Measurements from ENCODE around the gene PADI4.
A peak's percentile ranks its signal among the peaks of the same experiment; 100 is the strongest.
"Not testable (repeated sequence)": the region's sequence is repeated elsewhere in the genome, so short reads cannot be mapped to it uniquely, and the experiment has no call there.

PADI4 gene

GRCh38 chr1:17315542-17316130 lies 7.6 kb downstream of the PADI4 start:
- no peak for DNase-seq (ENCODE audit: low read depth)

- DNase-seq (ENCODE audit: low read depth) = no peak
Observed at GRCh38 chr1:17316704-17317103, 8.7 kb downstream of the PADI4 start.

GRCh38 chr1:17318262-17318661 lies 10.3 kb downstream of the PADI4 start:
- no peak for DNase-seq (ENCODE audit: low read depth)

DNA sequence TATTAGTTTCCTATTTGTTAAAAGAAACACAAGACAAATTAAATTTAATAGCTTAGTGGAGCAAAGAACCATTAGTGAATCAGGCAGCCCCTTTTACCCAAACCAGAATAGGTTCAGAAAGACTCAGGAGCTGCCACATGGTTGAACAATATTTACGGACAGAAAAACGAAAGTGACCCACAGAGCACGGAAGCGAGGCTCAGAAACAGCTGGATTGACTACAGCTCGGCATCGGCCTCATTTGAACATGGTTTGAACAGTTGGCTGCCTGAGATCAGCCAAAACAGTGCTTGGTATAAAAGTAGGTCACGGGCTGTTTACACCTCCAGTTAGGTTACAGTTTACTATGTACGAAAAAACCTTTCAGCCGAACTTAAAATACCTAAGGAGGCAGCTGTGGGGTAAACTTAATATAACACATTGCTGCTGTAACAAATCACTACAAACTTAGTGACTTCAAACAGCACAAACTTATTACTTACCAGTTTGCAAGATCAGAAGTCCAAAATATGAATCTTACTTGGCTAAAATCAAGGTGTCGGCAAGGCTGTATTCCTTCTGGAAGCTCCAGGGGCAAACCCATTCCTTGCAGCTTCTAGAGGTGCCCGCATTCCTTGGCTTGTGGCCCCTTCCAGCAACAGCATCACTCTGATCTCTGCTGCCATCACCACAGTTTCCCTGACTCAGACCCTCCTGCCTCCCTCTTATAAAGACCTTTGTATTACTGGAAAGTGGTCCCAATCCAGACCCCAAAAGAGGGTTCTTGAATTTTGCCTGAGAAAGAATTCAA lies 11.8 kb downstream of the PADI4 start:
- DNase-seq (ENCODE audit: low read depth) = no peak

DNA sequence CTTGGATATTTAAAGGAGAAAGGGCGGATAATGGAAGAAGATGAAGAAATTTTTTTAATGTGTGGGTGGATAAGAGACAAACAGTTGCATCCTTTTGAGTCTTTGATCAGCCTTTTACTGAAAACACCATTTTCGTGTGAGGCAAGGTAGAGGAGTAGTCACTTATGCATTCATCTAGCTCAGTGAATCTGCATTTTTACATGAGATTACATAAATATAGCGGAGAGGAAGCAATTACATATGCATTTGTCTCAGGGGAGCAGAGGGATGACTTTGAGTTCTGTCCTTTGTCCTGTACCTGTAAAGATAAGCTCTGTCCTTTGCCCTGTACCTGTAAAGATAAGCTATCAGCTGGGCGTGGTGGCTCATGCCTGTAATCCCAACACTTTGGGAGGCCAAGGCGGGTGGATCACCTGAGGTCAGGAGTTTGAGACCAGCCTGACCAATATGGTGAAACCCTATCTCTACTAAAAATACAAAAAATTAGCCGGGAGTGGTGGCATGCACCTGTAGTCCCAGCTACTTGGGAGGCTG lies 13.9 kb downstream of the PADI4 start:
- DNase-seq (ENCODE audit: low read depth) = not testable (repeated sequence)

- no peak for DNase-seq (ENCODE audit: low read depth)
Observed at GRCh38 chr1:17328855-17329254, 20.9 kb downstream of the PADI4 start.

- no peak for DNase-seq (ENCODE audit: low read depth)
Observed at GRCh38 chr1:17329610-17330009, 21.6 kb downstream of the PADI4 start.

DNA sequence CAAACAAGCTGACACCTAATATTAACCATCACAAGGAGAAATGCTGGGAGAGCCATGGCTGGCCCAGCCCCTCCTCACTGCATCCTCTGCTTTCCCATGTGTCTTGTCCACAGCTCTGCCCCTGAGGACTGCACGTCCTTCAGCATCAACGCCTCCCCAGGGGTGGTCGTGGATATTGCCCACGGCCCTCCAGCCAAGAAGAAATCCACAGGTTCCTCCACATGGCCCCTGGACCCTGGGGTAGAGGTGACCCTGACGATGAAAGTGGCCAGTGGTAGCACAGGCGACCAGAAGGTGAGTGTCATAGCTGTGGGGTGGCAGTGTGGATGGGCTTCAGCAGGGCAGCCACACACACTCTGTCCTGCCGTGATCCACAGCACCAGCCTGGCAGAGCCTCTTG lies 22.9 kb downstream of the PADI4 start:
- no peak for DNase-seq (ENCODE audit: low read depth)

GRCh38 chr1:17333081-17333480 lies 25.1 kb downstream of the PADI4 start:
- no peak for DNase-seq (ENCODE audit: low read depth)

GRCh38 chr1:17335821-17336710 lies 28.1 kb downstream of the PADI4 start:
- DNase-seq (ENCODE audit: low read depth) = peak; percentile 54

- DNase-seq (ENCODE audit: low read depth) = no peak
Observed at GRCh38 chr1:17338706-17339493, 30.9 kb downstream of the PADI4 start.

GRCh38 chr1:17339521-17339920 lies 31.5 kb downstream of the PADI4 start:
- no peak for DNase-seq (ENCODE audit: low read depth)

DNA sequence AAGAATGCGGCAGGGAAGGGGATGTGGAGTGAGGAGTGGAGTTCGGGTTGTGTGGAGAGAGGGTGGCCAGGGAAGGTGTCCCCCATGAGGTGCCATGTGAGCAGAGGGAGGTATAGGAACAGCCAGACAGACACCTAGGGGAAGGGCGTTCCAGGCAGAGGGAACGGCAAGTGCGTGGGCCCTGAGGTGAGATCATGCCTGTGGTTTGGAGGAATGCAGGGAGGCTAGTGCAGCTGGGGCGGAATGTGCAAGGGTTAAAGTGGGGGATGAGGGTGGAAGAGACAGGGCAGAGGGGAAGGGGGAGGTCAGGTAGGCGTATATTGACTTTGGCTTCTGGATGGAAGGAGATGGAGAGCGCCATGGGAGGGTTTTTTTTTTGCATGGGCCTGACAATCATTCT lies 32.4 kb downstream of the PADI4 start:
- no peak for DNase-seq (ENCODE audit: low read depth)

DNA sequence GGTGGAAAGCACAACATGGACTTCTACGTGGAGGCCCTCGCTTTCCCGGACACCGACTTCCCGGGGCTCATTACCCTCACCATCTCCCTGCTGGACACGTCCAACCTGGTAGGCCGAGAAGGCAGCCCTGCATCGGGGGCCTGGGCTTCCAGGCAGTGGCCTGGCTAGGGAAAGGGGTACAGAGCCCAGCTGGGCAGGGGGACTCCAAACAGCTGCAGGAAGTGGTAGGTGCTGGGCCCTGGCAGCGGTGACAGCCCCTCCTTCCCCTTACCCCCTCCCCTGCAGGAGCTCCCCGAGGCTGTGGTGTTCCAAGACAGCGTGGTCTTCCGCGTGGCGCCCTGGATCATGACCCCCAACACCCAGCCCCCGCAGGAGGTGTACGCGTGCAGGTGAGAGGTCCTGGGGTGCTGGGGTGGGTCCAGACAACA lies 34.0 kb downstream of the PADI4 start:
- no peak for DNase-seq (ENCODE audit: low read depth)

GRCh38 chr1:17345506-17345905 lies 37.5 kb downstream of the PADI4 start:
- not testable (repeated sequence) for DNase-seq (ENCODE audit: low read depth)

DNA sequence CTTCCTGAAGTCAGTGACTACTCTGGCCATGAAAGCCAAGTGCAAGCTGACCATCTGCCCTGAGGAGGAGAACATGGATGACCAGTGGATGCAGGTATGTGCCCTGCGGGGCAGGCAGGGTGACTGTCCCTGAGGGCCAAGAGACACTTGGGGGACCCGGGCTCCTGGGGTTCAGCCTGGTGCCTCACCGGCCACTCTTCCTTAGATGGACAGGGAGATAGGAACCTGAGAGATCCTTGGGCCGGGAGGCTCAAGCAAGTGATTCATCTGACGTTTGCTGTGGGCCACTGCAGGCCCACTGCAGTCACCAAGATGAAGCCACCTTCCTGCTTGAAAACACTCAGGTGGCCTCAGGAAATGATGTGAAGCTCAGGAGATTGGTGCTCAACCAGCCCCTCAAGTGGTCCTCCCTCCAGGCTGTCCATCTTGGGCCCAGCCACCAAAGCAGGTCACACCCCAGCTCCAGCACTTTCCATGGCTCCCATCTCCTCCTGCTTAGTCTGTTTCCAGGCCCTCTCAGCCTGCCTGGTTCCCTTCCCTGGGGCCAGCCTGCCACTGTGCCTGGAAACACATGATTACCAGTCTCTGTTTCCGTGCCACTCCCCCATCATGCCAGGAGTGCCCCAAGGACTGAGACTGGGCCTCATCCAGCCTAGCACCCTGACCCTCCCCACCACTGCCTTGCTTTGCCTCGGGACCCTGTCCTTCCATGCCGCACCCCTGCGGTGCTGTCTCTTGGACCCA lies 38.2 kb downstream of the PADI4 start:
- DNase-seq (ENCODE audit: low read depth) = no peak

GRCh38 chr1:17347769-17348592 lies 40.0 kb downstream of the PADI4 start:
- no peak for DNase-seq (ENCODE audit: low read depth)

DNA sequence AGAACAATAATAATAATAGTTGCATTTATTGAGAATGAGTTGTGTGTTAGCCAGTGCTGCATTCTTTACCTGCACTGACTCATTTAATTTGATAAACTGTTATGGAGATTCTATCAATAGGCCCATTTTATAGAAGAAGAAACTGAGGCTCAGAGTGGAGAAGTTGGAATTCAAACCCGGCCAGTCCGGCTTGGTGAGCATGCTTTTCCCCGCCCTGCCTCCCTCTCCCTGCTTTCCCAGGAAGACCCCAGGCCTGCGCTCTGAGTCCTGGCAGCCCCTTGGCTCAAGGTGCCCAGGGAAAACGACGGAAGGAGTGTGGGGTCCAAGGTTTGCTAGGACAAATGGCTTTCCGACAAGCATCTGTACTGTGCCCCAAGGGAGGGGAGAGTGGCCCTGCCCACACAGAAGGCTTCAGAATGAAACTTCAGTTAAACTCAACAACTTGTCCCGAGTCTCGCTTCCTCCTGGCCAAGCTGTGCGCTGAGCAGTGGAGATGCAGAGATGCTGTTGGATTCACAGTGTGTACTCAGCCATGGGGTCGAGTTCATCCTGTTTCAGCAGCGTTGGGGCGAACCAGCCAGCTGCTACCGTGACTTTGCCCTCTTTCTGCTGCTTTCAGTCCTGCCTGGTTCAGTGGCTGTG lies 40.7 kb downstream of the PADI4 start:
- no peak for DNase-seq (ENCODE audit: low read depth)

GRCh38 chr1:17350083-17350482 lies 42.1 kb downstream of the PADI4 start:
- no peak for DNase-seq (ENCODE audit: low read depth)

All from stimulated activated CD8-positive, alpha-beta memory T cell treated with anti-CD3 and anti-CD28 coated beads, Interleukin-7, amount 100 ng/mL, for 24 hours (primary cell).